Mesendoderm (in vitro differentiated cells): ENCODE measurements around the gene MEOX2.

Experiments used
- DNase-seq: peaks from one replicate; pipeline ENCODE4 v3.0.0; 2013
- H2AK5ac ChIP-seq: 2 replicates; pipeline ENCODE4 v1.6.1; 2013; ENCODE audit warnings: low read length, inconsistent platforms
- H2BK120ac ChIP-seq: 2 replicates; pipeline ENCODE4 v1.6.1; 2013; ENCODE audit warnings: low read depth, mild to moderate bottlenecking, low read length, moderate library complexity, mixed read lengths
- H2BK15ac ChIP-seq: replicated peaks from 2 replicates; pipeline ENCODE4 v1.6.1; 2013; ENCODE audit warnings: low read depth, mild to moderate bottlenecking, moderate library complexity
- H2BK5ac ChIP-seq: 2 replicates; pipeline ENCODE4 v1.6.1; 2013; ENCODE audit warnings: low read length, inconsistent platforms
- H3K18ac ChIP-seq: 2 replicates; pipeline ENCODE4 v1.6.1; 2013; ENCODE audit warnings: mild to moderate bottlenecking, low read length, mixed read lengths
- H3K23ac ChIP-seq: one replicate; pipeline ENCODE4 v1.6.1; 2013; ENCODE audit warnings: low read length
- H3K27ac ChIP-seq: 2 replicates; pipeline ENCODE4 v1.5.1; 2013; ENCODE audit warnings: low read depth, mild to moderate bottlenecking, inconsistent platforms, low read length, moderate library complexity
- H3K27me3 ChIP-seq: 2 replicates; pipeline ENCODE4 v1.6.1; 2013; ENCODE audit warnings: low read length, control low read depth, mild to moderate bottlenecking, inconsistent platforms; ENCODE audit not compliant: insufficient read depth, poor library complexity
- H3K36me3 ChIP-seq: 2 replicates; pipeline ENCODE4 v1.6.1; 2013; ENCODE audit warnings: low read length, inconsistent platforms; ENCODE audit not compliant: control insufficient read depth, insufficient read depth
- H3K4ac ChIP-seq: one replicate; pipeline ENCODE4 v1.6.1; 2013; ENCODE audit warnings: low read depth, mild to moderate bottlenecking, low read length, moderate library complexity
- H3K4me1 ChIP-seq: 2 replicates; pipeline ENCODE4 v1.6.1; 2013; ENCODE audit warnings: low read depth, low read length, inconsistent platforms; ENCODE audit not compliant: control insufficient read depth
- H3K4me2 ChIP-seq: 2 replicates; pipeline ENCODE4 v1.6.1; 2013; ENCODE audit warnings: low read length
- H3K4me3 ChIP-seq: 2 replicates; pipeline ENCODE4 v1.5.1; 2013; ENCODE audit warnings: mild to moderate bottlenecking, low read length
- H3K56ac ChIP-seq: one replicate; pipeline ENCODE4 v1.6.1; 2013; ENCODE audit warnings: low read length
- H3K79me1 ChIP-seq: 2 replicates; pipeline ENCODE4 v1.6.1; 2013; ENCODE audit warnings: low read length, inconsistent platforms
- H3K79me2 ChIP-seq: 2 replicates; pipeline ENCODE4 v1.6.1; 2013; ENCODE audit warnings: mild to moderate bottlenecking, low read length; ENCODE audit not compliant: control insufficient read depth, insufficient read depth
- H3K9ac ChIP-seq: 2 replicates; pipeline ENCODE4 v1.6.1; 2013; ENCODE audit warnings: low read length, inconsistent platforms
- H4K5ac ChIP-seq: one replicate; pipeline ENCODE4 v1.6.1; 2013; ENCODE audit warnings: low read length
- H4K8ac ChIP-seq: one replicate; pipeline ENCODE4 v1.6.1; 2013; ENCODE audit warnings: low read depth, mild to moderate bottlenecking, control low read depth, low read length, moderate library complexity
- WGBS: extraction: QIAGEN DNeasy Blood & Tissue Kit; methylation state at CpG from one replicate; pipeline ENCODE4 v1.1.7; 2013; ENCODE audit warnings: low lambda C conversion rate, missing lambda C conversion rate; ENCODE audit not compliant: insufficient coverage; ENCODE audit errors: extremely low coverage; 5-methylcytosine and 5-hydroxymethylcytosine counted together

The MEOX2 gene

DNA sequence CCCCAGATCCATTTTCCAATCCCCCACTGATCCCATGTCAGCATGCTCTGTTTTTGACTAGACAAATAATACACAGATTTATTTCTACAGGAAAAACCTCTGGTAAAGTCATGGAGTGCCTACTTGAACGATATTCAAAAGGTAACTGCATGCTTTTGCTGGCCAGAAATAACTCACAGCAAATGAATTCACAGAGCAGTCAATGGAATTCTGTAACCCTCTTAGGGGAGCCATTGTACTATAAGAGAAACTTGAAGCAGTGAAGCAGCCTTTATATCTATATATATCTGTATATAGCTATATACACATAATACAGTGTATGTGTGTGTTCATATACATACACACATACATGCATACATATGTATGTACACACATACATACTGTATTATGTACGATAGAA is 29.0 kb upstream of the MEOX2 start:
- Histone ChIP-seq H2BK5ac (no peak overlapping the region), H3K4me3 (no peak overlapping the region), H2BK120ac (no peak overlapping the region)

DNA sequence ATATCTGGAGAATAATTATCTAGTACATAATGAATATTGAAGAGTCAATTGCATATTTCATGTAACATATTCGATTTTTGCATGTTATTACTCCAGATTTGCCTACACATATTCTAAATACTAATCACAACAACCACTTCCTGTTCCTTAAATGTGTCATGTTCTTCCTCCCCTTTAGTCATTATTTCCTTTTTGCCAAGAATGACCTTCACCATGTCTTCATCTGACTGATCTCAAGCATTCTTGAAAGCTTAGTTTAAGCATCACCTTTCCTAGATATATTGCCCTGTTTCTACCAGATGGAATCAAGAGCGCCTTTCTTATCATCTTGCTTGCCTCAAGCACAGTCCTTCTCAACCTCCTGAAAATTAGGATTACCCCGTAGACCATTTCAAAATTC is 23.5 kb upstream of the MEOX2 start:
- no peak overlapping the region for H2BK120ac ChIP-seq
- H3K4ac ChIP-seq: no peak overlapping the region
- no peak overlapping the region for H3K27ac ChIP-seq
- H4K5ac ChIP-seq: no peak overlapping the region
- no peak overlapping the region for H4K8ac ChIP-seq
- H3K79me1 ChIP-seq: no peaks in the 10 kb centered on the region
- no peak overlapping the region for H3K23ac ChIP-seq
- no peaks in the 10 kb centered on the region for H3K4me1 ChIP-seq
- H3K36me3 ChIP-seq: no peaks in the 10 kb centered on the region
- H2BK15ac ChIP-seq: no peak overlapping the region
- no peak overlapping the region for H3K4me3 ChIP-seq
- no CpG with 5 or more reads among the region's 3 CpGs for WGBS
- H3K9ac ChIP-seq: no peak overlapping the region
- H2BK5ac ChIP-seq: no peak overlapping the region
- no peaks in the 10 kb centered on the region for H3K79me2 ChIP-seq
- H3K4me2 ChIP-seq: no peak overlapping the region
- no peaks in the 10 kb centered on the region for H3K27me3 ChIP-seq
- no peak for DNase-seq
- no peak overlapping the region for H3K56ac ChIP-seq
- H2AK5ac ChIP-seq: no peak overlapping the region
- H3K18ac ChIP-seq: no peak overlapping the region

More for the DNA sequence above, 29.0 kb upstream of the MEOX2 start:
- H3K79me2 ChIP-seq: no peaks in the 10 kb centered on the region
- H3K4ac ChIP-seq: no peak overlapping the region
- H3K4me1 ChIP-seq: no peaks in the 10 kb centered on the region
- H3K23ac ChIP-seq: no peak overlapping the region
- no peak overlapping the region for H4K8ac ChIP-seq
- H3K27ac ChIP-seq: no peak overlapping the region
- H3K56ac ChIP-seq: no peak overlapping the region
- no peak overlapping the region for H2AK5ac ChIP-seq
- no peak overlapping the region for H3K4me2 ChIP-seq
- no peak overlapping the region for H3K9ac ChIP-seq
- no CpG with 5 or more reads among the region's 2 CpGs for WGBS
- H2BK15ac ChIP-seq: no peak overlapping the region
- no peak overlapping the region for H3K18ac ChIP-seq
- no peaks in the 10 kb centered on the region for H3K27me3 ChIP-seq
- no peaks in the 10 kb centered on the region for H3K36me3 ChIP-seq
- H3K79me1 ChIP-seq: no peaks in the 10 kb centered on the region
- no peak overlapping the region for H4K5ac ChIP-seq
- no peak for DNase-seq

DNA sequence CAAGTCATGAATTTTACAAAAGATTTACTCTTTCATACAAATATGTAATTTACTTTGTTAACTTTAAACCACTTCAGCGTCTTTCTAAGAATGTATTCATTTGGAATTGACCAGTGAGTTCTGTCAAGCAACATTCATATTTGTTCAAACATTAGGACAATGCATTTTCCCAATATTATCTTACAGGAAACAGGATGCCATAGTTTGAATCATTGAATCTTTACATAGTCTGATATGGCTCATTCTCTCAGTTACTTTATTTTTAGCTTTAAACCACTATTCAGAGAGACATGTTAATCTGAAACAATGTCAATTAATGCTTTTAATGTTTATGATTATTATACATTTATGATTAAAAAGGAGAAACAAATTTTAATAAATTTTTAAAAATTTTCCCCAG is 21.1 kb upstream of the MEOX2 start:
- H4K8ac ChIP-seq: no peak overlapping the region
- H2BK15ac ChIP-seq: no peak overlapping the region
- no peak overlapping the region for H3K4me3 ChIP-seq
- H2BK5ac ChIP-seq: no peak overlapping the region
- WGBS: no CpG with 5 or more reads among the region's 1 CpG
- no peaks in the 10 kb centered on the region for H3K27me3 ChIP-seq
- no peaks in the 10 kb centered on the region for H3K36me3 ChIP-seq
- H3K79me1 ChIP-seq: no peaks in the 10 kb centered on the region
- H2BK120ac ChIP-seq: no peak overlapping the region
- no peak overlapping the region for H4K5ac ChIP-seq
- H3K56ac ChIP-seq: no peak overlapping the region
- no peak for DNase-seq
- no peaks in the 10 kb centered on the region for H3K79me2 ChIP-seq
- H3K9ac ChIP-seq: no peak overlapping the region
- H3K4ac ChIP-seq: no peak overlapping the region
- H3K27ac ChIP-seq: no peak overlapping the region
- no peak overlapping the region for H3K4me2 ChIP-seq
- H2AK5ac ChIP-seq: no peak overlapping the region
- no peak overlapping the region for H3K23ac ChIP-seq
- no peaks in the 10 kb centered on the region for H3K4me1 ChIP-seq
- no peak overlapping the region for H3K18ac ChIP-seq

DNA sequence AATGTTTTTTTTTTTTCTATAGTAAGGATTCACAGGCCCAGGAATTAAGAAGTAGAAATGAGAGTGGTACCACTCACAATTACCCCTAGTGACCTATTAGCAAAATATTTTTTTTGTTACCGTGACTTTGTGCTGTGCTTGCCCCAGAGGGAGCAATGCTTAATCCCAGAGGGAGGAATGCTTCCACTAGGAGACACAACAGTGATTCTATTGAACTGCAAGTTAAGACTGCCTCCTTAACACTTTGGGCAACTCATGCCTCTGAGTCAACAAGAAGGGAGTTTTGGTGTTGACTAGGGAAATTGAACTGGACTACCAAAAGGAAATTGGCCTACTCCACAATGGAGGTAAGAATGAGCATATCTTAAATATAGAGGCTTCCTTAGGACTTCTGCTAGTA is 17.2 kb upstream of the MEOX2 start:
- no peak overlapping the region for H3K27ac ChIP-seq
- no peak overlapping the region for H3K4me3 ChIP-seq
- no peak overlapping the region for H3K23ac ChIP-seq
- H3K56ac ChIP-seq: no peak overlapping the region
- no peak overlapping the region for H2BK15ac ChIP-seq
- no peak overlapping the region for H4K5ac ChIP-seq
- H2AK5ac ChIP-seq: no peak overlapping the region
- no peak overlapping the region for H3K9ac ChIP-seq
- no peaks in the 10 kb centered on the region for H3K4me1 ChIP-seq
- no peaks in the 10 kb centered on the region for H3K79me1 ChIP-seq
- no peaks in the 10 kb centered on the region for H3K79me2 ChIP-seq
- no peaks in the 10 kb centered on the region for H3K36me3 ChIP-seq
- no peak overlapping the region for H2BK120ac ChIP-seq
- no peak overlapping the region for H2BK5ac ChIP-seq
- WGBS: no CpG with 5 or more reads among the region's 1 CpG
- H3K27me3 ChIP-seq: no peaks in the 10 kb centered on the region
- H3K18ac ChIP-seq: no peak overlapping the region
- H3K4ac ChIP-seq: no peak overlapping the region
- DNase-seq: peak; percentile 19
- H3K4me2 ChIP-seq: no peak overlapping the region
- no peak overlapping the region for H4K8ac ChIP-seq

DNA sequence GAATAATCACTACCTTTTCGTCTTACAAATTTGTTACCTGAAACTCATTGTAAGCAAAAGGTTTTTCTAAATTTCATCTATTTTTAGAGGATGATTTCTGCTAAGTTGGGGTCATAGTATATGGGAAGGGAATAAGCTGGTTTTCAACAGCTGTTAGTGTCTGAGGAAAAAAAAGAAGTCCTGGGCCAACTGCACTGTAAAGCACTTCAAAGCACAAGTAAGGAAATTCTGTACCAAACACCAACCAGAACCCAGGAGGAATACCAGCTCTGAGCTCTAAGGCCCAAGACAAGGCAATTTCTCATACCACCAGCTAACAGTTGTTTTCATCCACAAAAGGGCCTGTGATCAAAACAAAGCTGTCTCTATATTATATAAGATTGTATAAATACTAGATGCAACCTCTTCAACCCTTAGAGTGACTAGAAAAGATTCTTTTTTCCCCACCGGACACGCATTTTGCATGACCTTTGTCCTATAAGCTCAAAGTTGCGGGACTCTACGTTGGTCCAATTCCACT is 6.1 kb upstream of the MEOX2 start:
- Histone ChIP-seq H2BK15ac (no peak overlapping the region), H3K27me3 (peaks cover 10% of the 10 kb centered on the region), H3K56ac (no peak overlapping the region), H2BK120ac (no peak overlapping the region), H4K8ac (no peak overlapping the region), H3K9ac (no peak overlapping the region), H4K5ac (no peak overlapping the region), H3K79me1 (no peaks in the 10 kb centered on the region), H3K4me1 (no peaks in the 10 kb centered on the region), H3K23ac (no peak overlapping the region), H3K27ac (no peak overlapping the region), H3K4me2 (no peak overlapping the region), H2AK5ac (no peak overlapping the region), H2BK5ac (no peak overlapping the region), H3K4ac (no peak overlapping the region), H3K79me2 (no peaks in the 10 kb centered on the region), H3K36me3 (no peaks in the 10 kb centered on the region), H3K4me3 (no peak overlapping the region), H3K18ac (no peak overlapping the region)
- no CpG with 5 or more reads among the region's 5 CpGs for WGBS
- no peak for DNase-seq

DNA sequence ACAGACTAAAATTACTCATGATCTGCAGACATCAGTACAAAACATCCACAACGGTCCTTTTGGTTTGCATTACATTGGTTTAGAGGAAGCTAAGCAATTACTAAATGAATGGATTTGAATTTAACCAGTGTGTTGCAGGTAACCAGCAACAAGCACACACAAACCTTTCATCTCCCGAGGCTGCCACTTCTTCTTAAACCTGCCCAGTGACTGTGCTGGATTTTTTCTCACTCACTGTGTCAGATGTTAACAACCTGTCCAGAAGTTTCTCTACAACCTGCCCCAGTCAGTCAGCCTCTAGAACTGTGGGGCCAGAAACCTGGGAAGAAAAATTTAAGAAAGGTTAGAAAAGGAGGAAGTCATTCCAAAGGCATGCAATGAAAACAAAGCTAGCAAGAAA is 2.4 kb upstream of the MEOX2 start:
- Histone ChIP-seq H3K79me2 (no peaks in the 10 kb centered on the region), H2AK5ac (no peak overlapping the region), H2BK120ac (no peak overlapping the region), H3K27ac (no peak overlapping the region), H3K18ac (no peak overlapping the region), H3K4ac (no peak overlapping the region), H3K27me3 (peaks cover 29% of the 10 kb centered on the region), H2BK15ac (no peak overlapping the region), H3K4me2 (no peak overlapping the region), H4K5ac (no peak overlapping the region), H3K23ac (no peak overlapping the region), H4K8ac (no peak overlapping the region), H2BK5ac (no peak overlapping the region), H3K4me3 (no peak overlapping the region), H3K56ac (no peak overlapping the region), H3K4me1 (peaks cover 10% of the 10 kb centered on the region), H3K79me1 (no peaks in the 10 kb centered on the region), H3K36me3 (no peaks in the 10 kb centered on the region), H3K9ac (no peak overlapping the region)
- DNase-seq: no peak
- WGBS: no CpG with 5 or more reads among the region's 2 CpGs
